ENCODE data around the gene SMIM1. TPM values are rescaled to one million over a fixed set of nuclear protein-coding genes. Genes with fewer than 3 reads are reported as not detected.

The SMIM1 gene
- total RNA-seq, 1 experiment from 2014 or later = 5.5 TPM

DNA sequence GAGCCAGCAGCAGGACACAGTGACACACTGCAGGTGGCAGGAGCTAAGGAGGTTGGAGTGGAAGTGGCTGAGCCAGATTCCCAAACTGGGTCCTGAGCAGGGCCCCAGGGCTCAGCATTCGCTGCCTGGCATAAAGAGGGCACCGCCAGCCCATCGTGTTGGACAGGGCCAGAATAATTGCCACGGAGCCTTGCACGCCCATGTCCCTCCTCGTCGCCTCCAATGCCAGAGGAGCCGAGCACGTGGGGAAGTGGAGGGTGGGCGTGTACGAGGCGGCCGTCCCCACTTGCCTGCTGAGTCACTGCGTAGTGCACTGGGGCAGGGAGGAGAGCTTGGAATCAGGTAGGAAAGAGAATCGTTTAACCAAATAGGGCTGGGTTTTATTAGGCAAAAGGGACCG, 49.9 kb downstream of the SMIM1 start:
- no peak overlapping the region for H3K9ac ChIP-seq (ENCODE audit: low read length)
- DNase-seq (ENCODE audit: low read depth, low spot score) (no peak), ATAC-seq (no peak)
- intact Hi-C loops (cut with micrococcal nuclease) = no loop called here
- H3K4me1 ChIP-seq (ENCODE audit: control insufficient read depth in 1 of 2, insufficient read depth in 2 of 2, low read length in 2 of 2) = no peaks in the 10 kb centered on the region
- TF ChIP-seq ZBTB33 (IDR thresholded peaks at IDR 0.05; ENCODE audit: extremely low read depth, insufficient replicate concordance, low read length) = no peak
- no peak for TF ChIP-seq SIN3A (IDR thresholded peaks at IDR 0.05; ENCODE audit: low read depth)
- no peak for TF ChIP-seq YY1 (IDR thresholded peaks at IDR 0.05; ENCODE audit: extremely low read depth, insufficient replicate concordance, low read depth, low read length)
- TF ChIP-seq RAD21 (IDR thresholded peaks at IDR 0.05; ENCODE audit: low read depth) = no peak
- no peak for TF ChIP-seq EZH2phosphoT487 (IDR thresholded peaks at IDR 0.05; ENCODE audit: borderline replicate concordance)
- no peak for TF ChIP-seq ATF3 (IDR thresholded peaks at IDR 0.05)
- TF ChIP-seq, protein P1, sequence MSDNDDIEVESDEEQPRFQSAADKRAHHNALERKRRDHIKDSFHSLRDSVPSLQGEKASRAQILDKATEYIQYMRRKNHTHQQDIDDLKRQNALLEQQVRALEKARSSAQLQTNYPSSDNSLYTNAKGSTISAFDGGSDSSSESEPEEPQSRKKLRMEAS (IDR thresholded peaks at IDR 0.05) = no peak
- TF ChIP-seq, protein P2, sequence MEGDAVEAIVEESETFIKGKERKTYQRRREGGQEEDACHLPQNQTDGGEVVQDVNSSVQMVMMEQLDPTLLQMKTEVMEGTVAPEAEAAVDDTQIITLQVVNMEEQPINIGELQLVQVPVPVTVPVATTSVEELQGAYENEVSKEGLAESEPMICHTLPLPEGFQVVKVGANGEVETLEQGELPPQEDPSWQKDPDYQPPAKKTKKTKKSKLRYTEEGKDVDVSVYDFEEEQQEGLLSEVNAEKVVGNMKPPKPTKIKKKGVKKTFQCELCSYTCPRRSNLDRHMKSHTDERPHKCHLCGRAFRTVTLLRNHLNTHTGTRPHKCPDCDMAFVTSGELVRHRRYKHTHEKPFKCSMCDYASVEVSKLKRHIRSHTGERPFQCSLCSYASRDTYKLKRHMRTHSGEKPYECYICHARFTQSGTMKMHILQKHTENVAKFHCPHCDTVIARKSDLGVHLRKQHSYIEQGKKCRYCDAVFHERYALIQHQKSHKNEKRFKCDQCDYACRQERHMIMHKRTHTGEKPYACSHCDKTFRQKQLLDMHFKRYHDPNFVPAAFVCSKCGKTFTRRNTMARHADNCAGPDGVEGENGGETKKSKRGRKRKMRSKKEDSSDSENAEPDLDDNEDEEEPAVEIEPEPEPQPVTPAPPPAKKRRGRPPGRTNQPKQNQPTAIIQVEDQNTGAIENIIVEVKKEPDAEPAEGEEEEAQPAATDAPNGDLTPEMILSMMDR (IDR thresholded peaks at IDR 0.05 in 2 of 3, conservative IDR thresholded peaks at IDR 0.05 in 1 of 3; ENCODE audit: borderline replicate concordance in 1 of 3, insufficient read depth in 1 of 3, low read depth in 2 of 3, low read length in 2 of 3) = no peak
- TF ChIP-seq TCF7L2 (IDR thresholded peaks at IDR 0.05; ENCODE audit: borderline replicate concordance, extremely low read depth, insufficient read depth, insufficient read length) = no peak
- no peak for TF ChIP-seq CEBPB (IDR thresholded peaks at IDR 0.05; ENCODE audit: low read depth)
- TF ChIP-seq, protein P3, sequence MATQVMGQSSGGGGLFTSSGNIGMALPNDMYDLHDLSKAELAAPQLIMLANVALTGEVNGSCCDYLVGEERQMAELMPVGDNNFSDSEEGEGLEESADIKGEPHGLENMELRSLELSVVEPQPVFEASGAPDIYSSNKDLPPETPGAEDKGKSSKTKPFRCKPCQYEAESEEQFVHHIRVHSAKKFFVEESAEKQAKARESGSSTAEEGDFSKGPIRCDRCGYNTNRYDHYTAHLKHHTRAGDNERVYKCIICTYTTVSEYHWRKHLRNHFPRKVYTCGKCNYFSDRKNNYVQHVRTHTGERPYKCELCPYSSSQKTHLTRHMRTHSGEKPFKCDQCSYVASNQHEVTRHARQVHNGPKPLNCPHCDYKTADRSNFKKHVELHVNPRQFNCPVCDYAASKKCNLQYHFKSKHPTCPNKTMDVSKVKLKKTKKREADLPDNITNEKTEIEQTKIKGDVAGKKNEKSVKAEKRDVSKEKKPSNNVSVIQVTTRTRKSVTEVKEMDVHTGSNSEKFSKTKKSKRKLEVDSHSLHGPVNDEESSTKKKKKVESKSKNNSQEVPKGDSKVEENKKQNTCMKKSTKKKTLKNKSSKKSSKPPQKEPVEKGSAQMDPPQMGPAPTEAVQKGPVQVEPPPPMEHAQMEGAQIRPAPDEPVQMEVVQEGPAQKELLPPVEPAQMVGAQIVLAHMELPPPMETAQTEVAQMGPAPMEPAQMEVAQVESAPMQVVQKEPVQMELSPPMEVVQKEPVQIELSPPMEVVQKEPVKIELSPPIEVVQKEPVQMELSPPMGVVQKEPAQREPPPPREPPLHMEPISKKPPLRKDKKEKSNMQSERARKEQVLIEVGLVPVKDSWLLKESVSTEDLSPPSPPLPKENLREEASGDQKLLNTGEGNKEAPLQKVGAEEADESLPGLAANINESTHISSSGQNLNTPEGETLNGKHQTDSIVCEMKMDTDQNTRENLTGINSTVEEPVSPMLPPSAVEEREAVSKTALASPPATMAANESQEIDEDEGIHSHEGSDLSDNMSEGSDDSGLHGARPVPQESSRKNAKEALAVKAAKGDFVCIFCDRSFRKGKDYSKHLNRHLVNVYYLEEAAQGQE (IDR thresholded peaks at IDR 0.05; ENCODE audit: low read depth) = no peak
- TF ChIP-seq ZFX (IDR thresholded peaks at IDR 0.05) = no peak
- no TSS peak for BruUV-seq (replicated peaks)
- RAD21 ChIA-PET (ENCODE audit: low non-redundant PET in 1 of 2, low total read pairs in 2 of 2, uncharacterized antibody in 2 of 2, unreplicated experiment in 2 of 2) = no interaction called here
- no peaks in the 10 kb centered on the region for H3K9me2 ChIP-seq (ENCODE audit: insufficient read depth)
- H3K4me2 ChIP-seq (ENCODE audit: low read length) = no peak overlapping the region
- no peaks in the 10 kb centered on the region for H3K9me3 ChIP-seq (ENCODE audit: control insufficient read depth in 1 of 2, insufficient read depth in 1 of 2, low read depth in 1 of 2, low read length in 2 of 2)
- no peaks in the 10 kb centered on the region for H4K20me1 ChIP-seq (ENCODE audit: insufficient read depth)
- H3K79me2 ChIP-seq (ENCODE audit: insufficient read depth, low read length) = no peaks in the 10 kb centered on the region
- no peak overlapping the region for H3K4me3 ChIP-seq (replicated peaks in 1 of 2; ENCODE audit: low read depth in 1 of 2, low read length in 2 of 2)
- CTCF ChIA-PET = no interaction called here
- no peak overlapping the region for H3K27ac ChIP-seq (ENCODE audit: low read depth, low read length)
- POLR2A ChIA-PET = no interaction called here
- no peaks in the 10 kb centered on the region for H3K27me3 ChIP-seq (ENCODE audit: insufficient read depth, low read length)
- no peak overlapping the region for H2AFZ ChIP-seq (ENCODE audit: low read depth, low read length, poor library complexity, severe bottlenecking)
- H3K36me3 ChIP-seq (ENCODE audit: control insufficient read depth in 1 of 2, insufficient read depth in 2 of 2, low read length in 2 of 2) = no peaks in the 10 kb centered on the region; a peak in 2 of 4 replicates
